HG02840 (cell line): ENCODE results near the gene DCLRE1B.

Source experiments
- ATAC-seq: cut with Tn5 transposase; IDR thresholded peaks from one replicate; pipeline ENCODE4 v1.9.1; 2021; ENCODE audit warnings: mild to moderate bottlenecking, moderate library complexity, moderate number of reproducible peaks; ENCODE audit not compliant: unreplicated experiment, low FRiP score

Gene DCLRE1B

GRCh38 chr1:113904674-113905434 is at the start of gene DCLRE1B, which contains the start of gene AP4B1:
Gene DCLRE1B, plus strand, starts transcription at chr1:113905326. Its CDS starts 261 bp downstream, at chr1:113905587.
Gene AP4B1, minus strand, starts transcription at chr1:113904799. Its CDS starts 82 bp downstream, at chr1:113904717.
- peak; percentile 91 for ATAC-seq

GRCh38 chr1:113855630-113856400 is 49.3 kb upstream of the DCLRE1B start:
- ATAC-seq: no peak

GRCh38 chr1:113856401-113856790 is 48.7 kb upstream of the DCLRE1B start:
- no peak for ATAC-seq

GRCh38 chr1:113857776-113858175 is 47.4 kb upstream of the DCLRE1B start:
- ATAC-seq: no peak

- no peak for ATAC-seq
Observed at GRCh38 chr1:113858418-113858817, 46.7 kb upstream of the DCLRE1B start.

GRCh38 chr1:113858982-113859381 is 46.1 kb upstream of the DCLRE1B start:
- no peak for ATAC-seq

GRCh38 chr1:113859478-113860175 is 45.5 kb upstream of the DCLRE1B start:
- peak; percentile 92 for ATAC-seq

GRCh38 chr1:113860891-113861290 is 44.2 kb upstream of the DCLRE1B start:
- no peak for ATAC-seq

GRCh38 chr1:113861641-113862040 is 43.5 kb upstream of the DCLRE1B start:
- ATAC-seq: no peak

GRCh38 chr1:113868387-113869083 is 36.6 kb upstream of the DCLRE1B start:
- no peak for ATAC-seq

- no peak for ATAC-seq
Observed at GRCh38 chr1:113870778-113871177, 34.3 kb upstream of the DCLRE1B start.

GRCh38 chr1:113871597-113872113 is 33.5 kb upstream of the DCLRE1B start, which contains the start of gene PTPN22:
Gene PTPN22, minus strand, starts transcription at chr1:113871712.
- peak; percentile 91 for ATAC-seq

GRCh38 chr1:113872219-113872935 is 32.7 kb upstream of the DCLRE1B start:
- peak; percentile 10 for ATAC-seq

GRCh38 chr1:113874012-113874879 is 30.9 kb upstream of the DCLRE1B start:
- ATAC-seq: no peak

GRCh38 chr1:113875714-113876113 is 29.4 kb upstream of the DCLRE1B start:
- ATAC-seq: no peak

- no peak for ATAC-seq
Observed at GRCh38 chr1:113876176-113876575, 28.9 kb upstream of the DCLRE1B start.

- ATAC-seq: no peak
Observed at GRCh38 chr1:113879739-113880038, 25.4 kb upstream of the DCLRE1B start.

- ATAC-seq: no peak
Observed at GRCh38 chr1:113881661-113882060, 23.5 kb upstream of the DCLRE1B start.
